Dendritic cell treated with granulocyte-macrophage colony-stimulating factor and Interleukin-4, amounts not matched to agents 40 ng/mL and 50 ng/mL, for 4 days (primary cell): ENCODE measurements around the gene DBET.
"Not testable (repeated sequence)": the region's sequence is repeated elsewhere in the genome, so short reads cannot be mapped to it uniquely, and the experiment has no call there.

Source experiments
- H3K27ac Mint-ChIP-seq: one replicate; pipeline ENCODE4 v1.8.0; 2022; ENCODE audit warnings: mild to moderate bottlenecking, mixed read lengths
- H3K27me3 Mint-ChIP-seq: one replicate; pipeline ENCODE4 v1.8.0; 2022; ENCODE audit warnings: mild to moderate bottlenecking, mixed read lengths
- H3K36me3 Mint-ChIP-seq: one replicate; pipeline ENCODE4 v1.8.0; 2022; ENCODE audit warnings: low read depth, mixed read lengths
- H3K4me1 Mint-ChIP-seq: one replicate; pipeline ENCODE4 v1.8.0; 2022; ENCODE audit warnings: low read depth, mixed read lengths
- H3K4me3 Mint-ChIP-seq: one replicate; pipeline ENCODE4 v1.8.0; 2022; ENCODE audit warnings: mild to moderate bottlenecking, moderate library complexity, mixed read lengths
- H3K9me3 Mint-ChIP-seq: one replicate; pipeline ENCODE4 v1.8.0; 2022; ENCODE audit warnings: mixed read lengths
- intact Hi-C: fragments of 100-400 bp; cut with micrococcal nuclease; formaldehyde crosslinking; loops from one replicate; pipeline ENCODE4 v1.15.0; 2022

DBET gene

GRCh38 chr4:190027156-190027555, 37.1 kb upstream of the DBET start, which contains the start of gene FRG2:
FRG2 (minus strand) TSS chr4:190027256; CDS start chr4:190027204, 52 bp downstream.
- H3K36me3 Mint-ChIP-seq, H3K9me3 Mint-ChIP-seq, H3K4me3 Mint-ChIP-seq, intact Hi-C loops, H3K4me1 Mint-ChIP-seq, H3K27ac Mint-ChIP-seq: not testable (repeated sequence)
- H3K27me3 Mint-ChIP-seq = peaks cover 13% of the 10 kb centered on the region

GRCh38 chr4:190031264-190031663, 33.0 kb upstream of the DBET start:
- H3K9me3 Mint-ChIP-seq, intact Hi-C loops, H3K4me3 Mint-ChIP-seq, H3K27ac Mint-ChIP-seq, H3K36me3 Mint-ChIP-seq, H3K4me1 Mint-ChIP-seq: not testable (repeated sequence)
- H3K27me3 Mint-ChIP-seq = peaks cover 11% of the 10 kb centered on the region

- Mint-ChIP-seq H3K27me3 (peaks cover 30% of the 10 kb centered on the region), H3K4me3 (peak overlapping the region; percentile 17)
- H3K36me3 Mint-ChIP-seq, H3K4me1 Mint-ChIP-seq, H3K27ac Mint-ChIP-seq, intact Hi-C loops, H3K9me3 Mint-ChIP-seq: not testable (repeated sequence)
Observed at GRCh38 chr4:190037704-190038388, 26.5 kb upstream of the DBET start.

GRCh38 chr4:190040873-190041272, 23.4 kb upstream of the DBET start:
- H3K9me3 Mint-ChIP-seq, H3K36me3 Mint-ChIP-seq, H3K4me1 Mint-ChIP-seq, H3K4me3 Mint-ChIP-seq, H3K27ac Mint-ChIP-seq, intact Hi-C loops: not testable (repeated sequence)
- H3K27me3 Mint-ChIP-seq = peaks cover 23% of the 10 kb centered on the region

GRCh38 chr4:190047627-190048026, 16.7 kb upstream of the DBET start:
- H3K36me3 Mint-ChIP-seq, H3K9me3 Mint-ChIP-seq, intact Hi-C loops, H3K27ac Mint-ChIP-seq, H3K4me3 Mint-ChIP-seq, H3K4me1 Mint-ChIP-seq, H3K27me3 Mint-ChIP-seq: not testable (repeated sequence)

- H3K4me3 Mint-ChIP-seq, H3K27ac Mint-ChIP-seq, H3K36me3 Mint-ChIP-seq, H3K27me3 Mint-ChIP-seq, intact Hi-C loops, H3K4me1 Mint-ChIP-seq, H3K9me3 Mint-ChIP-seq: not testable (repeated sequence)
Observed at GRCh38 chr4:190049378-190050239, 14.7 kb upstream of the DBET start.

- H3K4me1 Mint-ChIP-seq, H3K4me3 Mint-ChIP-seq, H3K36me3 Mint-ChIP-seq, H3K27me3 Mint-ChIP-seq, H3K27ac Mint-ChIP-seq, H3K9me3 Mint-ChIP-seq, intact Hi-C loops: not testable (repeated sequence)
Observed at GRCh38 chr4:190058997-190059396, 5.3 kb upstream of the DBET start.

GRCh38 chr4:190064805-190065204, 503 bp downstream of the DBET start:
- H3K27me3 Mint-ChIP-seq, H3K4me1 Mint-ChIP-seq, H3K27ac Mint-ChIP-seq, intact Hi-C loops, H3K9me3 Mint-ChIP-seq, H3K36me3 Mint-ChIP-seq, H3K4me3 Mint-ChIP-seq: not testable (repeated sequence)

GRCh38 chr4:190068351-190068750, 4.0 kb downstream of the DBET start:
- H3K27ac Mint-ChIP-seq, H3K27me3 Mint-ChIP-seq, H3K9me3 Mint-ChIP-seq, intact Hi-C loops, H3K4me1 Mint-ChIP-seq, H3K4me3 Mint-ChIP-seq, H3K36me3 Mint-ChIP-seq: not testable (repeated sequence)

- H3K36me3 Mint-ChIP-seq, H3K27ac Mint-ChIP-seq, H3K9me3 Mint-ChIP-seq, H3K4me1 Mint-ChIP-seq, H3K4me3 Mint-ChIP-seq, intact Hi-C loops, H3K27me3 Mint-ChIP-seq: not testable (repeated sequence)
Observed at GRCh38 chr4:190093052-190093451, 28.8 kb downstream of the DBET start.

GRCh38 chr4:190094031-190094430, 29.7 kb downstream of the DBET start:
- H3K36me3 Mint-ChIP-seq, H3K27ac Mint-ChIP-seq, H3K4me3 Mint-ChIP-seq, H3K27me3 Mint-ChIP-seq, intact Hi-C loops, H3K4me1 Mint-ChIP-seq, H3K9me3 Mint-ChIP-seq: not testable (repeated sequence)

- H3K4me3 Mint-ChIP-seq, intact Hi-C loops, H3K9me3 Mint-ChIP-seq, H3K36me3 Mint-ChIP-seq, H3K4me1 Mint-ChIP-seq, H3K27me3 Mint-ChIP-seq, H3K27ac Mint-ChIP-seq: not testable (repeated sequence)
Observed at GRCh38 chr4:190095335-190095734, 31.0 kb downstream of the DBET start.

GRCh38 chr4:190099605-190100004, 35.3 kb downstream of the DBET start:
- H3K4me3 Mint-ChIP-seq, H3K9me3 Mint-ChIP-seq, intact Hi-C loops, H3K36me3 Mint-ChIP-seq, H3K27ac Mint-ChIP-seq, H3K27me3 Mint-ChIP-seq, H3K4me1 Mint-ChIP-seq: not testable (repeated sequence)

- H3K9me3 Mint-ChIP-seq, H3K36me3 Mint-ChIP-seq, H3K27ac Mint-ChIP-seq, H3K4me3 Mint-ChIP-seq, H3K4me1 Mint-ChIP-seq, H3K27me3 Mint-ChIP-seq, intact Hi-C loops: not testable (repeated sequence)
Observed at GRCh38 chr4:190101525-190101924, 37.2 kb downstream of the DBET start.

GRCh38 chr4:190106191-190106590, 41.9 kb downstream of the DBET start:
- H3K27ac Mint-ChIP-seq, H3K27me3 Mint-ChIP-seq, H3K36me3 Mint-ChIP-seq, H3K4me1 Mint-ChIP-seq, H3K9me3 Mint-ChIP-seq, H3K4me3 Mint-ChIP-seq, intact Hi-C loops: not testable (repeated sequence)
